Thyroid gland (tissue), 4 donors: ENCODE measurements around the gene BRD3OS. TPM values are rescaled to one million over a fixed set of nuclear protein-coding genes. Genes with fewer than 3 reads are reported as not detected.

Source experiments
- DNase-seq, 2 donors: peaks; one replicate each; pipeline ENCODE4 v3.0.0-alpha.2; 2019
- H3K27ac ChIP-seq, 3 donors: fragments of 200-600 bp; sonication (generic); 1 replicate in 2 of 3; 2 replicates in 1 of 3; pipeline ENCODE4 v1.5.1; 2016 to 2019; ENCODE audit warnings: mild to moderate bottlenecking in 1 of 3, moderate library complexity in 1 of 3
- H3K27me3 ChIP-seq: fragments of 200-600 bp; sonication (generic); one replicate; pipeline ENCODE4 v1.5.1; 2019
- H3K36me3 ChIP-seq, 2 donors: fragments of 200-600 bp; sonication (generic); one replicate each; pipeline ENCODE4 v1.5.1; 2016 to 2019
- H3K4me1 ChIP-seq, 2 donors: fragments of 200-600 bp; sonication (generic); one replicate each; pipeline ENCODE4 v1.5.1; 2017 to 2019
- H3K4me3 ChIP-seq, 3 donors: fragments of 200-600 bp; sonication (generic); replicated peaks in 1 of 3; 1 replicate in 2 of 3; 2 replicates in 1 of 3; pipeline ENCODE4 v1.5.1; 2016; ENCODE audit warnings: mild to moderate bottlenecking in 1 of 3
- H3K9me3 ChIP-seq: fragments of 200-600 bp; sonication (generic); one replicate; pipeline ENCODE4 v1.5.1; 2017
- POLR2A ChIP-seq, 2 donors: fragments of 450-650 bp; IDR thresholded peaks; one replicate each; pipeline ENCODE4 v1.6.1; 2017; ENCODE audit warnings: antibody characterized with exemption in 2 of 2, mild to moderate bottlenecking in 2 of 2, moderate library complexity in 1 of 2
- WGBS, 2 donors: methylation state at CpG; one replicate each; pipeline ENCODE4 v1.1.5; 2017; 5-methylcytosine and 5-hydroxymethylcytosine counted together
- intact Hi-C: fragments of 100-400 bp; cut with DNase I; formaldehyde crosslinking; loops from one replicate; pipeline ENCODE4 v1.15.1; 2023
- total RNA-seq, 4 donors: library from RNA; depleted of rRNA; stranded (reverse); fragments of >200 nt; gene quantifications; one replicate each; pipeline ENCODE4 v1.2.3, GENCODE V29; 2016
- TF ChIP-seq, protein P1 (sequence below), 6 experiments: fragments of 200-600 bp in 3 of 6; fragments of 450-650 bp in 3 of 6; sonication (generic) in 3 of 6; IDR thresholded peaks; one replicate each; pipeline ENCODE4 v1.5.1; 2016 to 2019; ENCODE audit warnings: antibody characterized with exemption in 6 of 6, mild to moderate bottlenecking in 2 of 6, inconsistent platforms in 1 of 6, moderate library complexity in 1 of 6

BRD3OS gene
- total RNA-seq, 4 donors from 2014 or later, result 26.4 to 29.3 (median 27.2) TPM

DNA sequence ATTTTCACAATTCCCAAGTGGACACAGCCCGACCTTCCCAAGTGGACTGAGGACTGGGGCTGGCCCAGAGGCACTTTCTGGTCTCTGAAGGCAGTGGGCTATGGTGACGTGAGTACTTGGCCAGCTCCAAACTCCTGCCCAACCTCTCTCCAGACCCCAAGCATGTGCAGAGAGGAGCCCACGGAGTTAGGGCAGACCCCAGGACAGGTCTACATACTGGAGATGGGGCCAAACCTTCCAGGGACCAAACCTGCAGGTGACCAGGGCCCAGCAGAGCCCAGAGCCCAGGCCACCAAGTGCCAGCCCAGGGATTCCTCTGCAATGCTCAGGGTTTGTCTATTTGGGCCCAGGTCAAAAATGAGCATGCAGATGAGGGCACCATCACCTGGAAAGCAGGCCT, 27.2 kb downstream of the BRD3OS start:
- WGBS, 2 donors, result 86 to 94% methylated on average over 3 of the region's 3 CpGs
- DNase-seq, result no peak
- H3K4me3 ChIP-seq, result no peak overlapping the region
- TF ChIP-seq, protein P1, sequence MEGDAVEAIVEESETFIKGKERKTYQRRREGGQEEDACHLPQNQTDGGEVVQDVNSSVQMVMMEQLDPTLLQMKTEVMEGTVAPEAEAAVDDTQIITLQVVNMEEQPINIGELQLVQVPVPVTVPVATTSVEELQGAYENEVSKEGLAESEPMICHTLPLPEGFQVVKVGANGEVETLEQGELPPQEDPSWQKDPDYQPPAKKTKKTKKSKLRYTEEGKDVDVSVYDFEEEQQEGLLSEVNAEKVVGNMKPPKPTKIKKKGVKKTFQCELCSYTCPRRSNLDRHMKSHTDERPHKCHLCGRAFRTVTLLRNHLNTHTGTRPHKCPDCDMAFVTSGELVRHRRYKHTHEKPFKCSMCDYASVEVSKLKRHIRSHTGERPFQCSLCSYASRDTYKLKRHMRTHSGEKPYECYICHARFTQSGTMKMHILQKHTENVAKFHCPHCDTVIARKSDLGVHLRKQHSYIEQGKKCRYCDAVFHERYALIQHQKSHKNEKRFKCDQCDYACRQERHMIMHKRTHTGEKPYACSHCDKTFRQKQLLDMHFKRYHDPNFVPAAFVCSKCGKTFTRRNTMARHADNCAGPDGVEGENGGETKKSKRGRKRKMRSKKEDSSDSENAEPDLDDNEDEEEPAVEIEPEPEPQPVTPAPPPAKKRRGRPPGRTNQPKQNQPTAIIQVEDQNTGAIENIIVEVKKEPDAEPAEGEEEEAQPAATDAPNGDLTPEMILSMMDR (IDR thresholded peaks at IDR 0.05), result no peak
- no peak for TF ChIP-seq POLR2A (IDR thresholded peaks at IDR 0.05)
- peaks cover 44 to 53% of the 10 kb centered on the region in 2 donors for H3K36me3 ChIP-seq
- H3K9me3 ChIP-seq, result no peaks in the 10 kb centered on the region
- H3K4me1 ChIP-seq, result peaks cover 38 to 45% of the 10 kb centered on the region in 2 donors
- no peak overlapping the region for H3K27ac ChIP-seq
- intact Hi-C loops, result no loop called here
- H3K27me3 ChIP-seq, result no peaks in the 10 kb centered on the region

DNA sequence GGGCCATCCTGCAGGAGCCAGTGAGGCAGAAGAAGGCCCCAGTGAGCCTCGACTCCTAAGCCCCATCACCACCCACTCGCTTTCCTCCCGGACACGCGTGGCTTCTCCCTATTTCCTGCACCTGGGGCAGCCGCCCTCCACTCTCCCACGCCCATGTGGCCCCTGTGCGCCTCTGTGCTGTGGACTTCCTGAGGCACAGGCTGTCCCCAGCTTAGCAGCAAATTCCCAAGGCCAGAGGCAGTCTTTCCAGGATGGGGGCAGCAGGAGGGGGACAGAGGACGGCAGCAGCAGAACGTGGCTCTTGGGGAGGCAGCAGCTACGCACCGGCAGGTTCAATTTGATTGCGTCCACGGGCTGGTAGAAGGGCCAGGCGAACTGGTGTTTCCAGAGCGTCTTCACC, 27.7 kb downstream of the BRD3OS start:
- TF ChIP-seq, protein P1 (IDR thresholded peaks at IDR 0.05), result no peak
- no peak for TF ChIP-seq POLR2A (IDR thresholded peaks at IDR 0.05)
- WGBS, 2 donors, result 91 to 93% methylated on average over 8 to 16 of the region's 16 CpGs
- H3K27ac ChIP-seq, result no peak overlapping the region
- peaks cover 42 to 49% of the 10 kb centered on the region in 2 donors for H3K4me1 ChIP-seq
- DNase-seq, result no peak
- no peaks in the 10 kb centered on the region for H3K9me3 ChIP-seq
- intact Hi-C loops, result no loop called here
- no peaks in the 10 kb centered on the region for H3K27me3 ChIP-seq
- peaks cover 39 to 48% of the 10 kb centered on the region in 2 donors for H3K36me3 ChIP-seq
- H3K4me3 ChIP-seq, result no peak overlapping the region

DNA sequence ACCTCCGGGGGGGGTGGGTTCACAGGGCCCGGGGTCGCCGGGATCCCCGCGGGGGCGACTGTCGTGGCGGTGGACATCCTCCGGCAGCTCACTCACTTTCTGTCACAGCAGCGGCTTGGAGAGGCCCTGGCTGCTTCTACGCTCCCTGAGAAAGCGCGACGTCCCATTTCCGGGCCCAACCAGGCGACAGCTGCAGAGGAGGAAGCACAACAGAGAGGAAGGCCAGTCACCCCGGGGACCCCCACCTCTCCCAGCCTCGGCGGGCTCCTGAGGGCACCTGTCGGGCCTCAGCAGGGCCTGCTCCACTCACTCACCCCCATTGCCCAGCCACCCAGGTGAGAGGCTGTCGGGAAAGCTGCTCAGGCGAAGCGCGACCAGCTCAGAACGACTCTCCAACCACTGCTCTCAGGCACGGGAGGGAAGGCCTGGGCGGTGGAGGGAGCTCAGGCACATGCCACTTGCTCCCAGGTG, 28.2 kb downstream of the BRD3OS start:
- intact Hi-C loops, result no loop called here
- TF ChIP-seq, protein P1 (IDR thresholded peaks at IDR 0.05), result no peak
- Histone ChIP-seq H3K4me3 (no peak overlapping the region), H3K4me1 (peaks cover 47 to 54% of the 10 kb centered on the region in 2 donors), H3K9me3 (no peaks in the 10 kb centered on the region), H3K27me3 (no peaks in the 10 kb centered on the region), H3K36me3 (peaks cover 35 to 43% of the 10 kb centered on the region in 2 donors), H3K27ac (peak overlapping the region; percentile 24 to 54 (median 50))
- WGBS, 2 donors, result 59 to 69% methylated on average over 9 to 17 of the region's 28 CpGs
- DNase-seq, result peak; percentile 78 to 81

- Histone ChIP-seq H3K27me3 (no peaks in the 10 kb centered on the region), H3K4me3 (no peak overlapping the region), H3K9me3 (no peaks in the 10 kb centered on the region), H3K4me1 (peaks cover 53 to 54% of the 10 kb centered on the region in 2 donors), H3K36me3 (peaks cover 28 to 36% of the 10 kb centered on the region in 2 donors), H3K27ac (peak overlapping the region; percentile 24 to 73 (median 54))
- no peak for TF ChIP-seq POLR2A (IDR thresholded peaks at IDR 0.05)
- TF ChIP-seq, protein P1 (IDR thresholded peaks at IDR 0.05), result no peak
- 62 to 87% methylated on average over 20 to 25 of the region's 44 CpGs for WGBS, 2 donors
- peak; percentile 59 to 69 for DNase-seq
- intact Hi-C loops, result no loop called here
Measured at GRCh38 chr9:134053941-134054761, 28.9 kb downstream of the BRD3OS start.
